ENCODE data around the gene MYH16.

- TF ChIP-seq, protein P1, sequence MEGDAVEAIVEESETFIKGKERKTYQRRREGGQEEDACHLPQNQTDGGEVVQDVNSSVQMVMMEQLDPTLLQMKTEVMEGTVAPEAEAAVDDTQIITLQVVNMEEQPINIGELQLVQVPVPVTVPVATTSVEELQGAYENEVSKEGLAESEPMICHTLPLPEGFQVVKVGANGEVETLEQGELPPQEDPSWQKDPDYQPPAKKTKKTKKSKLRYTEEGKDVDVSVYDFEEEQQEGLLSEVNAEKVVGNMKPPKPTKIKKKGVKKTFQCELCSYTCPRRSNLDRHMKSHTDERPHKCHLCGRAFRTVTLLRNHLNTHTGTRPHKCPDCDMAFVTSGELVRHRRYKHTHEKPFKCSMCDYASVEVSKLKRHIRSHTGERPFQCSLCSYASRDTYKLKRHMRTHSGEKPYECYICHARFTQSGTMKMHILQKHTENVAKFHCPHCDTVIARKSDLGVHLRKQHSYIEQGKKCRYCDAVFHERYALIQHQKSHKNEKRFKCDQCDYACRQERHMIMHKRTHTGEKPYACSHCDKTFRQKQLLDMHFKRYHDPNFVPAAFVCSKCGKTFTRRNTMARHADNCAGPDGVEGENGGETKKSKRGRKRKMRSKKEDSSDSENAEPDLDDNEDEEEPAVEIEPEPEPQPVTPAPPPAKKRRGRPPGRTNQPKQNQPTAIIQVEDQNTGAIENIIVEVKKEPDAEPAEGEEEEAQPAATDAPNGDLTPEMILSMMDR (IDR thresholded peaks at IDR 0.05), result no peak
- TF ChIP-seq POLR2A (IDR thresholded peaks at IDR 0.05), result no peak
These were observed 30.0 kb upstream of the MYH16 start for GRCh38 chr7:99242682-99243081.

Data from body of pancreas (tissue), 4 donors.